ENCODE data around the gene BEST1.

BEST1 gene

DNA sequence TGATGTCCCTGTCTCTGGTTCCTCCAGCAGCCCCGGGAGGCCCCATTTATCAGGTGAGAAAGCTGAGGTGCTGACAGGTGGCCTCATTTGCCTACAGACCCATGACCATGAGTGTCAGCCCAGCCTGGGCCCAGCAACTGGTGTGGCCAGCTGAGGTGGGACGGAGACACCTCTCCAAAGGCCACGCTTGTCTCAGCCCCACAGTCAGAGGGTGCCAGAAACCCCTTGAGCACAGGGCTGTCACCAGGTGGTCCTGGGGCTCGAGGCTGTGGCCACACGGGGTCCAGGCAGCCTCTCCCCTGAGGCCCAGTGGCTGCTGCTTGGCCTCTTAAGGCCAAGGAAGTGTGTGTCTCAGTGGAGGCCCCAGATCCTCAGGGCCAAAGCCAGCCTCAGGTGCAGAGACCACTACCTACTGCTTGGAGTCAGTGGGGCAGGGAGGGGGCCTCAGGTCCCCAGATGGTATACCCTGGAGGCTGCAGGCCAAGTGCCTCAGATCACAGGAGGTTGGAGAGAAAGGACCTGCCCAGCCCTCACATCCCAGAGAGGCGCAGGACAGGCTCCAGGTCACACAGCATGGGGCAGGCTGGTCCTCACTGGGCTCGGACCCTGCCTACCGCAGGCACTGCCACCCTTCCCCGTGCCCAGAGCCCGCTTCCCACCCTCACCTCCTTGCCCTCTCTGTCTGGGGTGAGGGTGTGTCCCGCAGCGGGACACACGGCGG is 44.2 kb upstream of the BEST1 start:
- H3K4me3 ChIP-seq (ENCODE audit: low read depth, low read length) = no peak overlapping the region
- in situ Hi-C loops (cut with HindIII; ENCODE audit: low sequenced_read_pairs) = no loop called here

DNA sequence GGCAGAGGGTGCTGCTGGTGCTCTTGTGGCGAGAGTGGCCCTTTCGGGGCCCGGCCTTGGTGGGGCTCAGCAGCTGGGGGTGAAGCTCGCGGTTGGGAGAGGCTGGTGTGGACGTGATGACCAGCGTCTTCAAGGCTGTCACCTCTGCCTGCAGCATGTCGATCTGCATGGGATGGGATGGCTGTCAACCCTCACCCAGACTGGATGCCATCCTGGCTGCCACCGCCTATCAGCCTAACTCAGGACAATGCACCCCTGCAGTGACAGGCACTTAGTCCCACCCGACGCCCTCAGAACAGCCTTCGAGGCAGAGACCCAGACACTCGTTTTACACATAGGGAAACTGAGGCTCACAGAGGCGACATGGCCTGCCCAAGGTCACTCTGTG is 43.6 kb upstream of the BEST1 start:
- no peak overlapping the region for H3K4me3 ChIP-seq (ENCODE audit: low read depth, low read length)
- TF ChIP-seq, protein P1, sequence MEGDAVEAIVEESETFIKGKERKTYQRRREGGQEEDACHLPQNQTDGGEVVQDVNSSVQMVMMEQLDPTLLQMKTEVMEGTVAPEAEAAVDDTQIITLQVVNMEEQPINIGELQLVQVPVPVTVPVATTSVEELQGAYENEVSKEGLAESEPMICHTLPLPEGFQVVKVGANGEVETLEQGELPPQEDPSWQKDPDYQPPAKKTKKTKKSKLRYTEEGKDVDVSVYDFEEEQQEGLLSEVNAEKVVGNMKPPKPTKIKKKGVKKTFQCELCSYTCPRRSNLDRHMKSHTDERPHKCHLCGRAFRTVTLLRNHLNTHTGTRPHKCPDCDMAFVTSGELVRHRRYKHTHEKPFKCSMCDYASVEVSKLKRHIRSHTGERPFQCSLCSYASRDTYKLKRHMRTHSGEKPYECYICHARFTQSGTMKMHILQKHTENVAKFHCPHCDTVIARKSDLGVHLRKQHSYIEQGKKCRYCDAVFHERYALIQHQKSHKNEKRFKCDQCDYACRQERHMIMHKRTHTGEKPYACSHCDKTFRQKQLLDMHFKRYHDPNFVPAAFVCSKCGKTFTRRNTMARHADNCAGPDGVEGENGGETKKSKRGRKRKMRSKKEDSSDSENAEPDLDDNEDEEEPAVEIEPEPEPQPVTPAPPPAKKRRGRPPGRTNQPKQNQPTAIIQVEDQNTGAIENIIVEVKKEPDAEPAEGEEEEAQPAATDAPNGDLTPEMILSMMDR (IDR thresholded peaks at IDR 0.05; ENCODE audit: low read depth, low read length) = no peak
- in situ Hi-C loops (cut with HindIII; ENCODE audit: low sequenced_read_pairs) = no loop called here
- DNase-seq (ENCODE audit: low read depth, low spot score) = no peak

More for the DNA sequence above, 44.2 kb upstream of the BEST1 start:
- DNase-seq (ENCODE audit: low read depth, low spot score) = no peak
- TF ChIP-seq, protein P1 (IDR thresholded peaks at IDR 0.05; ENCODE audit: low read depth, low read length) = no peak

DNA sequence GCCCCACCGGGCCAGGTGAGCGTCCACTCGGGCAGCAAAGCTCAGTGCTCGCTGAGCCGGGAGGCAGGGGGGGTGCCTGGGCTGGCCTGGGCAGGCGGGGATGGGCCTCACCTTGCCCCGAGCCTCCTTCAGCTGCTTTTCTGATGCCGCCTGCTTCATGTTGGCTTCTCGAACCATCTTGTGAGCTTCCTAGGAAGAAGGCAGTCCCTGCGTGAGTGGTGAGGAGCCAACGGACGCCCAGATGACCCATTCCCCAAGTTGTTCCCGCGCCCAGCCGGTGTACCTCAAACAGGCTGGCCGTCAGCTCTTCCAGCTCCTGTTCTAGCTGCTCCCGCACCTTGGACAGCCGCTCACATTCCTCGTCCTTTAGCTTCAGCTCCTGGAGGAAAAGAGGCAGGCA is 42.9 kb upstream of the BEST1 start:
- in situ Hi-C loops (cut with HindIII; ENCODE audit: low sequenced_read_pairs) = no loop called here
- TF ChIP-seq, protein P1 (IDR thresholded peaks at IDR 0.05; ENCODE audit: low read depth, low read length) = no peak
- H3K4me3 ChIP-seq (ENCODE audit: low read depth, low read length) = no peak overlapping the region
- DNase-seq (ENCODE audit: low read depth, low spot score) = no peak

DNA sequence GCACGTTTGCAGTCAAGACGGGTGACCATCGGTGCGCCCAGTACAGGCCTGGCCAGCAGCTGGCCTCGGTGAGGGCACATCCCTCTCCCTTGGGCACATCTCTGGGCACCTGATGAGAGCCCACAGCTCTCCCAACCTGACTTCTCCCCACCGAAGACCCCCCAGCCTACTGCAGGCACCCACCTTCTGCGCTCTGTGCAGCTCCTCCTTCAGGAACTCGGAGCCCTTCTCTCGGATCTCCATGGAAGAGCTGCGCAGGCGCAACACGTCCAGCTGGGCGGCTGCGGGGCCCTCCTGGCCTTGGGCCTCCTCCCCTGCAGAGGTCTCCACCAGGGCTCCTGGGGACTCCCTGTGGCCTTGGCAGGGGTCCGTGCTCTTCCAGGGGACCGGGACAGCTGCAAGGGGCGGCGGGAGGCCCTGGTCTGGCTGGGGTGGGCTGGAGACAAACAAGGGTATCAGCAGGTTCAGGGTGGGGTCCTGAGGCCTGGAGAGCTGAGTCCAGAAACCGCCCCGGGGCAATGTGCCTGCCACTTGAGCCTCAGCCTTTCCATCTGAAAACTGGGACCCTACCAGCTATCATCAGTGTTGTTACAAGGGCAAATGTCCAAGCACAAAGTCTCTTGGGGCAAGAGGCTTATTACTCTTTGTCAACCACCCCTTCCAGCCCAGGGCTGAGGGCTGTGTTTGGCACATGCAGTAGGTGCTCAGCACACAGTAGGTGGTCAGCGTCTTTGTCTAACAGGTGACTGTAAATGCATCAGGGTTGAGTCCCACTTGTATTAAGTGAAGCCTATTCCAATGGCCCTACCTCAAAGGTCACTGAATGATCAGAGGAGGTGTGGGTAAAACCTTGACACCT is 42.1 kb upstream of the BEST1 start:
- H3K4me3 ChIP-seq (ENCODE audit: low read depth, low read length) = no peak overlapping the region
- TF ChIP-seq, protein P1 (IDR thresholded peaks at IDR 0.05; ENCODE audit: low read depth, low read length) = no peak
- in situ Hi-C loops (cut with HindIII; ENCODE audit: low sequenced_read_pairs) = no loop called here
- no peak for DNase-seq (ENCODE audit: low read depth, low spot score)

DNA sequence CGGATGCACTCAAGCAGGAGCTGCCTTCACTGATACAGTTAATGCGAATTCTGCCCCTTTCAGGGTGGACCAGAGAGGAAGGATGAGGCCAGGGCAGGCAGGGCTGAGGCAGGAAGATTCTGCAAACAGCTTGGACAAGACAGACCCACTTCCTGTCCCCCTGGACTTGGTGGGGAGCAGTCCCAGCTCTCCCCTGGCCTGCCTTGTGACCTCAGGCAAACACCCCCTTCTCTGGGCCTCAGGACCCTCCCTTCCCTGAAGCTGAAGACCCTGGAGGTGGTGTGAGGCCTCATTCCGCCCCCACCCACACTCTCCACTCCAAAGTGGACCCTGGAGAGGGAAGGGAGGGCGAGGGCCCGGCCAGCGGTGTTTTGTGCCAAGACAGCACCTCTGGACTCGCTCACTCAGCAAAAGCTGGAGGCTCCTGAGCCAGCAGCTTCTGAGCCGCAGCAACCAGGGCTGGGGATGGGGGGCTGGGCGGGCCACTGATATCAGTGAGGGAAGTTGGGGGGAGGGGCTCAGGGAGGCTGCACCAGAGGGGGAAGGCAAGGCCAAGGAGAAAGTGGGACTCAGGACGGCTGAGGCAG is 41.3 kb upstream of the BEST1 start:
- TF ChIP-seq, protein P1 (IDR thresholded peaks at IDR 0.05; ENCODE audit: low read depth, low read length) = no peak
- DNase-seq (ENCODE audit: low read depth, low spot score) = no peak
- in situ Hi-C loops (cut with HindIII; ENCODE audit: low sequenced_read_pairs) = no loop called here
- H3K4me3 ChIP-seq (ENCODE audit: low read depth, low read length) = no peak overlapping the region

DNA sequence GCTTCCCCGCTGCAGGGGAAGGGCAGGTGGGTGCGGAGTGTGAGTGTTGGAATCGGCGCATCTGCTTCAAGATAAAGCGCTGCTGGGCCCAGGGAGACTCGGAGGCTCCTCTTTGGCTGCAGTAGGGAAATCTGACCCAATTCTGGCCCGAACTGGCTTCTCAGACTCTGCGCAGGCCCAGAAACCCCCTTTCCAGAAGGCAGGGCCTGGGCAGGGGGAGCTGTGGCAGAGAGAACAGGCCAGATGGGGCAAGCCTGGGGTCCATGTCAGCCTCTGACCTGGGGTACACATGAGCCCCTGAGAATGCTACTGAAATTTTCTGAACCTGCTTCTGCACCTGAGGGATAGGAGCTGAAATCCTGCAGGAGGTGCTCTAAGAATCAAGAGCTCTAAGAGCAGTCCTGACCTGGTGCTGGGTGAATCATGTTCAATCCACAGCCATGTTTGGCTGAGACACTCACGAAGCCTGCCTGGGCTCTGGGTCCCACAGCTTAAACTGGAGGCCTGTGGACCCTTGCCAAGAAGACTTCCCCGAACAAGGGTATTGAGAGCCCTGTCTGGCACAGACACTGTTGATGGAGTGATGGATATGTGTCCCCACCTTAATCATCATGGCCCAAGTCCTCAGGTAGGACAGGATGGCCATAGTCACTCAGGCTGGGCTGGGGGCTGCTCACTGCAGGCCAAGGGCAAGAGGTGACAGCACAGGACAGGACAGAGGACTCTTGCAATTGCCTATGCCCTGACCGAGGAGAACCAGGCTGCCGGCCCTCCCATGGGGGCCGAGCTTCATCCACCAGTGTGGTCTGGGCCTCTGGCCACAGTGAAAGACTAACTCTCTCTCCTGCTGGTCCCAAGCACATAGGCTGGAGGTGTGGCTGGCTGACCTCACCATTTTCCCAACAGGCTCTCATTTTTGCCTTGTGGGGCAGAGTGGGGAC is 39.7 kb upstream of the BEST1 start:
- DNase-seq (ENCODE audit: low read depth, low spot score) = no peak
- in situ Hi-C loops (cut with HindIII; ENCODE audit: low sequenced_read_pairs) = no loop called here
- TF ChIP-seq, protein P1 (IDR thresholded peaks at IDR 0.05; ENCODE audit: low read depth, low read length) = no peak
- H3K4me3 ChIP-seq (ENCODE audit: low read depth, low read length) = no peak overlapping the region

All from astrocyte of the spinal cord (primary cell).